GM23248 (cell line): ENCODE results near the gene OSBPL7.

Source experiments
- EZH2 ChIP-seq: fragments of 200-600 bp; sonication (generic); IDR thresholded peaks from 2 replicates; pipeline ENCODE4 v1.6.1; 2018; ENCODE audit warnings: antibody characterized with exemption, mild to moderate bottlenecking; ENCODE audit not compliant: insufficient read depth, poor library complexity, severe bottlenecking
- EZH2phosphoT487 ChIP-seq: fragments of 200-600 bp; sonication (generic); IDR thresholded peaks from 2 replicates; pipeline ENCODE4 v1.6.1; 2018; ENCODE audit warnings: antibody characterized with exemption, moderate library complexity, mild to moderate bottlenecking, low read depth; ENCODE audit not compliant: insufficient read depth

- TF ChIP-seq EZH2 = no peak
- TF ChIP-seq EZH2phosphoT487 = no peak
Measured at GRCh38 chr17:47806026-47806912, 15.3 kb downstream of the OSBPL7 start.
